ENCODE measurements around the gene CCSER2.
A peak's percentile ranks its signal among the peaks of the same experiment; 100 is the strongest.
"Not testable (repeated sequence)": the region's sequence is repeated elsewhere in the genome, so short reads cannot be mapped to it uniquely, and the experiment has no call there.

The CCSER2 gene

GRCh38 chr10:84312816-84313215 lies 15.6 kb upstream of the CCSER2 start:
- DNase-seq: no peak

- no peak for DNase-seq
Observed at GRCh38 chr10:84314275-84314674, 14.1 kb upstream of the CCSER2 start.

DNA sequence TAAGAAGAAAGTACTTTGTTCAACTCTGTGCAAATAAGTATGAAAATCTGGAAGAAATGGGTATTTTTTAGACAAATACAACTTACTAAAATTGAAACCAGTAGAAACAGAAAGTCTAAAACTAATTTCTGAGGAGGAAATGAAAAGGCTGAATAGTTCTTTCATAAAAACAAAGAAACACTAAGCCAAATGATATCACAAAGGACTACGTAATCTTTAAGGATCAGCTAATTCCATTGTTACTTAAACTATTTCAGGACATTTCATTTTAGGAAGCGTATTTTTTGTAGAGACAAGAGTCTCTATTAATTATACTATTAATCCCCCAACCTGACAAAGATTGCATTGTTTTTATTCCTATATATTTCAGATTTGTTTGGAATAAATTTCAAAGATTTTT lies 11.2 kb upstream of the CCSER2 start:
- DNase-seq: no peak

DNA sequence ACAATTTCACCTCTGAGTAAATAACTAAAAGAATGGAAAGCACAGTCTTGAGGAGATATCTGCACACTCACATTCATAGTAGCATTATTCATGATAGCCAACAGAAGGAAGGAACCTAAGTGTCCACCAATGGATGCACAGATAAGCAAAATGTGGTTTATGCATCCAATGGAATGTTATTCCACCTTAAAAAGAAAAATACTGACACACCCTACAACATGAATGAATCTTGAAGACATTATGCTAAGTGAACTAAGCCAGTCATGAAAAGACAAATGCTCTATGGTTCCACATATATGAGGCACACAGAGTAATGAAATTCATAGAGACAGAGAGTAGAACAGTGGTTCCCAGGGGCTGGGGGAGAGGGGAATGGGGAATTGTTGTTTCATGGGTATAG lies 6.5 kb upstream of the CCSER2 start:
- no peak for DNase-seq

DNA sequence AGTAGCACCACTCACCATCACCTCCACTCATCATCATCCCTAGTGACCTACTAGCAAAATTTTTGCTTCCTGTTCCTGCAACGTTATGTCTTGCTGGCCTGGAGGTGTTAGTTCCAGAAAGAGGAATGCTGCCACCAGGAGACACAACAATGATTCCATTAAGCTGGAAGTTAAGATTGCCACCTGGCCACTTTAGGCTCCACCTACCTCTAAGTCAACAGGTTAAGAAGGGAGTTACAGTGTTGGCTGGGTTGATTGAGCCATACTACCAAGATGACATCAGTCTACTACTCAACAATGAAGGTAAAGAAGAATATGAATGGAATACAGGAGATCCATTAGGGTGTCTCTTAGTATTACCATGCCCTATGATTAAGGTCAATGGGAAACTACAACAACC lies 4.8 kb upstream of the CCSER2 start:
- not testable (repeated sequence) for DNase-seq

DNA sequence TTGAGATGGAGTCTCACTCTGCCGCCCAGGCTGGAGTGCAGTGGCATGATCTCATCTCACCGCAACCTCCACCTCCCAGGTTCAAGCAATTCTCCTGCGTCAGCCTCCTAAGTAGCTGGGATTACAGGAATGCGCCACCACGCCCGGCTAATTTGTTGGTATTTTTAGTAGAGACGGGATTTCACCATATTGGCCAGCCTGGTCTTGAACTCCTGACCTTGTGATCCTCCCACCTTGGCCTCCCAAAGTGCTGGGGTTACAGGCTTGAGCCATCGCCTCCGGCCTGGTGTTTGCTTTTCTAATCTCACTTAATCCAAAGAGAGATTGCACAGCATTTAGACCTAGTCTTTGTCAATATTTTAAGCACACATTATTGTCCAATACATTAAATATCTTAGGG lies 1.4 kb upstream of the CCSER2 start:
- DNase-seq: not testable (repeated sequence)

DNA sequence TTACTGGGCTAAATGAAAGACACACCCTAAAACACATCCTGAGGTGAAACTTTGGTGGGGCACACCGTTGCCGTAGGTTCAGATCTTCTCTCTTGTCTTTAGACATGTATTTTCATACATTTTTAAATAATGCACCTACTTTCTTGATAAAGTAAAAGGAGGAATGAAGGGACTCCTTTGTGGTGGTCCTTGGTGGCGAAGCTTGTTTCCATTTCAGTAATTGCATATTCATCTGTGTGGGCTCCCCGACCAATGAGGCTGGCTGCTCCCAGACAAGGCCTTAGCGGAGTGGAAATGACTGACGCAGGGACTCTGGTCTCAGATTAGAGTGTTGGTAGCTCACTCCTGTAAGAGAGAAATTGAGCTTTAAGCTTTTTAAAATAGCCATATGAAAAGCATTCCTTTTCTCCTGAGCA lies 815 bp downstream of the CCSER2 start:
- DNase-seq: peak in 1 of 2 experiments; percentile 29

- DNase-seq: no peak
Observed at GRCh38 chr10:84329986-84330651, 1.7 kb downstream of the CCSER2 start.

GRCh38 chr10:84331091-84331490 lies 2.7 kb downstream of the CCSER2 start:
- no peak for DNase-seq

GRCh38 chr10:84333864-84334451 lies 5.6 kb downstream of the CCSER2 start:
- DNase-seq: no peak

DNA sequence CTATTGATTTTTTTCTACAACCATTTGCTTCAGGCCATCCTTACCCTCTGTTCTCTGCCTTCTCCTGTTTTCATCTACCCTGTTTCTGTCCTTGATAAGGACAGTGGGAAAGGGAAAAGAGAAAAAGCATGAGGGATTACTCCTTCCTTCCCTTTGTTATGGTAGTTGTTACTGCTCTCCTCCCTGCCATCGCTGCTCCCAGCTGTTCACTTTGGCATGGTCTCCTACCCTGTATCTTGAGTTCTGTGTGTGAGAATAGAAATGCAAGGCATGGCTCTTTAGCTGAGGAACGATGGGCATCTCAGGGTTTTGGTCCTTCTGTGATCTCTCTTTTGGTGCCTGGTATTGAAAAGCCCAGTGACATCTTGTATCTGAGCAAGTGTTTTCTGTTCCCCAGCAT lies 6.4 kb downstream of the CCSER2 start:
- no peak for DNase-seq

- no peak for DNase-seq
Observed at GRCh38 chr10:84335516-84335915, 7.1 kb downstream of the CCSER2 start.

DNA sequence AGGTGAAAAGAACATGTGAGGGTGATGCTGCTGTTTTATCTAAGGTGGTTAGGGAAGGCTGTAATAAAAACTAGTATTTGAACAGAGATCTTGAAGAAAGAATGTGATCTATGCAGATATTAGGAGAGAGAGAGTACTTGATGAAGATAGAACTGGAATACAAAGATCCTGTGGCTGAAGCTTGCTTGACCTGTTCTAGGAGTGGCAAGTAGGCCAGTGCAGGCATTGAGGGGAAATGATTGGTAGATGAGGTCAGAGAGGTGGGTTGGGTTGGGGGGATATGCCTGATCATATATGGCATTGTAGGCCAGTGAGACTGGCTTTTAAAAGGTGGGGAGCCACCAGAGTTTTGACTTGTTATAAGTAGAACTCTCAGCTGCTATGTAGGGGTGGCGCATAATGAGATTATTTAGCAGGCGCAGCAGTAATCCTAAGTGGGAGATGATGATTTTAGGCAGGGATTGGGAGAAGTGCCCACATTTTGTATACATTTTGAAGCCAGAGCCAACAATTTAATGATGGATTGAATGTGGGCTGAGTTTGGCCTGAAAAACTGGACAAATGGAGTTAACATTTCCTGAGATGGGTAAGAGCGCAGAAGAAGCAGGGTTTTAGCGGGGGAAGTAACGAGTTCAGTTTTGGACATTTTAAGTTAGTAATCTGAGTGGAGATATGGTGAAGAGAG lies 8.2 kb downstream of the CCSER2 start:
- DNase-seq: no peak

DNA sequence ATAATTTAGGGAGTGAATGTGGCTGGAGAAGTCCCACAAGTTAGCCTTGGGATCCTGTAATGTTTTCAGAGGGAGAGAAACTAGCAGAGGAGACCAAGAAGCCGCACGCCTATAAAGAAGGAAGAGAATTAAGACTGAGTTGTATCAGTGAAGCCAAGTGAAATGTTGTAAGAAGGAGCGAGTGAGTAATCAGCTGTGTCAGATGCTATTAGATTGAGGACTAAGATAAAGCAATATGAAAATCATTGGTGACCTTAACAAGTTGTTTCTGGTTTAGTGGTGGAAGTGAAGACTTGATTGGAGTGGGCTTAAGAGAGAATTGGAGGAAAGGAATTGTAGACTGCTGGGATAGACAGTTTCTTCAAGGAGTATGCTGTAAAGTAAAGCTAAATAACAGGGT lies 8.8 kb downstream of the CCSER2 start:
- DNase-seq: no peak

- DNase-seq: no peak
Observed at GRCh38 chr10:84339025-84339424, 10.6 kb downstream of the CCSER2 start.

- peak in 1 of 2 experiments; percentile 12 for DNase-seq
Observed at GRCh38 chr10:84340187-84340586, 11.8 kb downstream of the CCSER2 start.

DNA sequence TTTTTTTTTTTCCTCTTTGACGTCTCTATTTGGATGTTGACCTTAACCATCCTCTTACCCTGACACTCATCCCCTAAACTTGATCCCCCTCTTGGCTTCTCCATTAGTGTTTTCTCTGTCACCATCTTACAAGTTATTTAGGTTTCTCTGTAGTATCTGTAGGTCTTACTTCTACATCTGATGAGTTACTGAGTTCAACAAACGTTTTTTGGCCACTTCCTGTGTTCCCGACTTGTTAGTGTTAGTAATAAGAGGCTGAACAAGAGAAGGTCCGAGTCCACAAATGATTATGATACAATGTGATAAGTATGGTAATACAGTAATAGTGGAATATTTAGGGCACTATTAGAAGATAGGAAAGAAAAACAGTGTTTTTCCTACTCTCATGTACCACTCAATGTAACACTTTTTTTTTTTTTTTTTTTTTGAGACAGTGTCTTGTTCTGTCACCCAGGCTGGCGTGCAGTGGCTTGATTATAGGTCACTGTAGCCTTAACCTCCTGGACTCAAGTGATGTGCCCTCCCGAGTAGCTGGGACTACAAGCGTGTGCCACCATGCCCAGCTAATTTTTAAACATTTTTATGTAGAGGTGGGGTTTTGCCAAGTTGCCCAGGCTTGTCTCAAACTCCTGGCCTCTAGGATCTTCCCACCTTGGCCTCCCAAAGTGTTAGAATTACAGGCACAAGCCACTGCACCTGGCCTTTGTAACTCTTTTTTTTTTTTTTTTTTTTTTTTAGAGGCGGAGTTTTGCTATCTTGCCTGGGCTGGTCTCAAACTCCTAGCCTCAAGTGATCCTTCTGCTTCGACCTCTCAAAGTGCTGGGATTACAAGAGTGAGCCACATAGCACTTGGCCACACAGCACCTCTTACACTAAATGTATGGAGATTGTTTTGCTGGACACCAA lies 12.5 kb downstream of the CCSER2 start:
- DNase-seq: no peak

DNA sequence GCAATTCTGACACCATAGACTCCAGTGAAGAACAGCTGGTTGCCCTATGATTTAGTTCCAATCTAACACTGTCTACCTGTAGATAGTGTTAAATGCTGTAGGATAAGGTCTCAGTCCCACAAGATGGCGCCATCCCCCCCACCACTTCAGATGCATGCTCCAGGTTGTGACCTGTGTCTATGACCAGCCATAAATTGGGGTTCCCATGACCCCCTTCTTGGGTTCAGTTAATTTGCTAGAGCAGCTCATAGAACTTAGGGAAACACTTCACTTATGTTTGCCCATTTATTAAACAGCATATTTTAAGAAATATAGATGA lies 13.1 kb downstream of the CCSER2 start:
- no peak for DNase-seq

- no peak for DNase-seq
Observed at GRCh38 chr10:84341983-84342382, 13.6 kb downstream of the CCSER2 start.

DNA sequence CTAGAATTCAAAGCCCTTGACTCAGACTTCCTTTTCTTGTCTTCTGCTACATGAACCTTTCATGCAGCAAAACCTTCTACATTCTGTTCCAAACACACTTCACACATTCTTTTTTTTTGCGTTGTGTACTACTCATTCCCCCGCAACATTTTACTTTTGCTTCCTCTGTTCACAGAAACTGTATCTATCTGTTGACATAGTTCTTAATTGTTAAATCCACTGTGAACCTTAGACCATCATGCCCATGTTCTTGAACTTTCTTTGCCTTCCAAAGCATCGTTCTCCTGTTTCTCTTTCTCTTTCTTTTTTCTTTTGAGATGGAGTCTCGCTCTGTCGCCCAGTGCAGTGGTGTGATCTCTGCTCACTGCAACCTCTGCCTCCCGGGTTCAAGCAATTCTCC lies 14.2 kb downstream of the CCSER2 start:
- no peak for DNase-seq

DNA sequence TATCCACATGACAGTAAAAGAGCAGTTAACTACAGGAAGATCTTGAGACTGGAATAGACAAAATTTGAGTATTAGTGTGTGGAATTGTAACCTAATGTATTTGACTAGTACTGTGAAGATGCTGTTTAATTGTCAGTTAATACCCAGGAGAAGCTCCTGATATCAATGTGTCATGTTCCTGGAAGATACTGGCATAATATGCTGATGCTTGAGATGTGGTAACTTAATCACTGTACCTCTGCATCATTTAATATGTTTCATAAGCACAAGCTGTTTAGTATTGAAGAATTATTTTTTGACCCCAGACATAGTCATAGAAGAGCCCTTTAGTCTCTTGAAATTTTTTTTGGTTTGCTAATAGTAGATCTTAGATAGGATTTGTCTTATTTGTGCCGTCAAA lies 15.4 kb downstream of the CCSER2 start:
- DNase-seq: no peak

DNA sequence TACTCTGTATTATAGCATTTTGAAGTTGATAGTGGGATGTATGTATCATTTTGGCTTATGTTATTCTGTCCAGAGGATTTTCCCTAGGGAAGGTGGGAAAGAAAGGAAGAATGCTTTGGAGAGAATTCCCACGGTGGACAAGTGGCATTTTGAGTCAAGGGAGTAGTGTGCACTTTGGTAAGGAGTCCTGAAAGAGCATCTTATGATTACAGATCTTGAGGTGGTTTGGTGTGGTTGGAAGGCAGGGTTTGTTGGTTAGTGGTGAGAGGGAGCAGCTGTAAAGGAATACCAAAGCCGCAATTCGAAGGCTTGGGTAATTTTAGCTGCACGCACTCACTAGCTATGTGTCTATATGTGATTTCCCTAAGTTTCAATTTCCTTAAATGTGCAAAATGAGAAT lies 16.1 kb downstream of the CCSER2 start:
- DNase-seq: no peak

- not testable (repeated sequence) for DNase-seq
Observed at GRCh38 chr10:84347575-84348002, 19.2 kb downstream of the CCSER2 start.
